ENCODE measurements around the gene PLA2G3. TPM values are rescaled to one million over a fixed set of nuclear protein-coding genes. Genes with fewer than 3 reads are reported as not detected.

PLA2G3 gene
- total RNA-seq, 1 experiment from 2014 or later: 8.2 TPM

GRCh38 chr22:31126128-31126868 is 14.0 kb downstream of the PLA2G3 start:
- H2BK15ac ChIP-seq (ENCODE audit: low read depth, low read length): no peak overlapping the region
- no peak overlapping the region for H3K56ac ChIP-seq (ENCODE audit: insufficient read length, low read depth, low read length)
- H3K27me3 ChIP-seq (ENCODE audit: insufficient read depth, low read length): no peaks in the 10 kb centered on the region
- H3K9ac ChIP-seq (ENCODE audit: extremely low read depth, insufficient read length, low read length): no peak overlapping the region
- Mint-ChIP-seq H3K36me3 (ENCODE audit: insufficient read depth in 1 of 3, low read depth in 3 of 3) (no peaks in the 10 kb centered on the region), H3K27me3 (ENCODE audit: low read depth) (peaks cover 6% of the 10 kb centered on the region), H3K4me1 (peaks cover 22 to 36% of the 10 kb centered on the region in 2 experiments), H3K27ac (no peak overlapping the region), H3K9me3 (no peaks in the 10 kb centered on the region), H3K4me3 (no peak overlapping the region)
- H2AFZ ChIP-seq (ENCODE audit: low read length): no peak overlapping the region
- no peak overlapping the region for H2BK5ac ChIP-seq (ENCODE audit: insufficient read length, low read length)
- H2BK20ac ChIP-seq (ENCODE audit: low read depth, low read length, poor library complexity, severe bottlenecking): no peak overlapping the region
- H3K9me3 ChIP-seq (ENCODE audit: control insufficient read depth, low read depth, low read length): no peaks in the 10 kb centered on the region
- H2BK12ac ChIP-seq (ENCODE audit: insufficient read length, low read depth, low read length): no peak overlapping the region
- no CpG with 5 or more reads among the region's 22 CpGs for WGBS (ENCODE audit: extremely low coverage, insufficient read length, low lambda C conversion rate)
- no peak overlapping the region for H3K27ac ChIP-seq (ENCODE audit: insufficient read length, low read depth, low read length)
- H3K4me1 ChIP-seq (ENCODE audit: insufficient read depth, low read length): peaks cover 5% of the 10 kb centered on the region; the same call in 1 of the 2 replicates
- H3K4ac ChIP-seq (ENCODE audit: low read depth, low read length): no peak overlapping the region
- no peak overlapping the region; the same call in 1 of the 2 replicates for H3K14ac ChIP-seq (ENCODE audit: insufficient read depth, low read length)
- H4K8ac ChIP-seq (replicated peaks; ENCODE audit: insufficient read length, low read depth, low read length): no peak overlapping the region
- no peak overlapping the region for H4K91ac ChIP-seq (ENCODE audit: insufficient read length, low read depth, low read length)
- no peak overlapping the region for H4K5ac ChIP-seq (ENCODE audit: insufficient read length, low read depth, low read length)
- H3K79me2 ChIP-seq (ENCODE audit: insufficient read depth, low read length): no peaks in the 10 kb centered on the region
- DNase-seq: peak; percentile 42
- no peak overlapping the region for H2AK5ac ChIP-seq (ENCODE audit: insufficient read length, low read length)
- H3K79me1 ChIP-seq (ENCODE audit: insufficient read depth, low read depth, low read length, poor library complexity, severe bottlenecking): no peaks in the 10 kb centered on the region
- no peak overlapping the region for H3K4me2 ChIP-seq (ENCODE audit: insufficient read depth, insufficient read length, low read length)
- H3T11ph ChIP-seq (ENCODE audit: low read length): no peak overlapping the region
- H2BK120ac ChIP-seq (ENCODE audit: low read depth, low read length, poor library complexity, severe bottlenecking): no peak overlapping the region
- H3K23ac ChIP-seq (ENCODE audit: insufficient read length, low read depth, low read length): no peak overlapping the region
- TF ChIP-seq CTCF (conservative IDR thresholded peaks at IDR 0.05): no peak
- no peaks in the 10 kb centered on the region for H3K23me2 ChIP-seq (ENCODE audit: insufficient read length, low read depth, low read length, poor library complexity, severe bottlenecking)
- no peak overlapping the region for H3K18ac ChIP-seq (ENCODE audit: insufficient read length, low read depth, low read length)
- H4K20me1 ChIP-seq (ENCODE audit: control insufficient read depth, insufficient read depth, insufficient read length): no peaks in the 10 kb centered on the region
